ENCODE results near the gene WDR44. TPM values are rescaled to one million over a fixed set of nuclear protein-coding genes. Genes with fewer than 3 reads are reported as not detected.
A peak's percentile ranks its signal among the peaks of the same experiment; 100 is the strongest.
"Not testable (repeated sequence)": the region's sequence is repeated elsewhere in the genome, so short reads cannot be mapped to it uniquely, and the experiment has no call there.

The WDR44 gene
- 13.2 and 14.1 TPM in 2 replicates for total RNA-seq (2022)
- percentile 72 among the genes with signal in this experiment for Bru-seq, nascent RNA
- percentile 73 among the genes with signal in this experiment for BruChase-seq, experiment 1, labeled RNA remaining after a 6-hour chase
- percentile 79 among the genes with signal in this experiment for BruChase-seq, experiment 2, labeled RNA remaining after a 2-hour chase
- long read RNA-seq, full-length matches to known transcripts = 25 of 41 reads
- long read RNA-seq, partial matches to known transcripts = 7 of 41 reads
- long read RNA-seq, other reads (novel, unspliced or antisense) = 9 of 41 reads

- no TSS peak for BruUV-seq (replicated peaks)
- intact Hi-C loops (cut with micrococcal nuclease) = loop anchor here (10.0 kb wide), 1 partner anchor 89 kb away; no protein-coding TSS in a partner anchor
- Mint-ChIP-seq H3K36me3 (ENCODE audit: insufficient read depth, unreplicated experiment) (no peaks in the 10 kb centered on the region), H3K27me3 (ENCODE audit: insufficient read depth, unreplicated experiment) (no peaks in the 10 kb centered on the region), H3K9me3 (ENCODE audit: unreplicated experiment) (no peaks in the 10 kb centered on the region), H3K27ac (ENCODE audit: low read depth, unreplicated experiment) (peak within 1 kb of the TSS; percentile 98), H3K4me3 (ENCODE audit: unreplicated experiment) (peak within 1 kb of the TSS; percentile 98), H3K4me1 (ENCODE audit: insufficient read depth, unreplicated experiment) (peaks cover 11% of the 10 kb centered on the region)
- TF ChIP-seq, protein P1, sequence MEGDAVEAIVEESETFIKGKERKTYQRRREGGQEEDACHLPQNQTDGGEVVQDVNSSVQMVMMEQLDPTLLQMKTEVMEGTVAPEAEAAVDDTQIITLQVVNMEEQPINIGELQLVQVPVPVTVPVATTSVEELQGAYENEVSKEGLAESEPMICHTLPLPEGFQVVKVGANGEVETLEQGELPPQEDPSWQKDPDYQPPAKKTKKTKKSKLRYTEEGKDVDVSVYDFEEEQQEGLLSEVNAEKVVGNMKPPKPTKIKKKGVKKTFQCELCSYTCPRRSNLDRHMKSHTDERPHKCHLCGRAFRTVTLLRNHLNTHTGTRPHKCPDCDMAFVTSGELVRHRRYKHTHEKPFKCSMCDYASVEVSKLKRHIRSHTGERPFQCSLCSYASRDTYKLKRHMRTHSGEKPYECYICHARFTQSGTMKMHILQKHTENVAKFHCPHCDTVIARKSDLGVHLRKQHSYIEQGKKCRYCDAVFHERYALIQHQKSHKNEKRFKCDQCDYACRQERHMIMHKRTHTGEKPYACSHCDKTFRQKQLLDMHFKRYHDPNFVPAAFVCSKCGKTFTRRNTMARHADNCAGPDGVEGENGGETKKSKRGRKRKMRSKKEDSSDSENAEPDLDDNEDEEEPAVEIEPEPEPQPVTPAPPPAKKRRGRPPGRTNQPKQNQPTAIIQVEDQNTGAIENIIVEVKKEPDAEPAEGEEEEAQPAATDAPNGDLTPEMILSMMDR (IDR thresholded peaks at IDR 0.05; ENCODE audit: unreplicated experiment) = no peak
- CTCF ChIA-PET = interaction anchor here (0.6 kb wide), 1 partner anchor 15 kb away, joined by 6 read pairs; no protein-coding TSS in a partner anchor
- DNase-seq (ENCODE audit: unreplicated experiment) = peak; percentile 95
- POLR2A ChIA-PET = interaction anchor here (0.7 to 8.2 kb wide), 6 partner anchors 14 to 397 kb away, joined by 3 to 97 read pairs (median 4); no protein-coding TSS in a partner anchor
These were observed at the start of gene WDR44 for GRCh38 chrX:118345464-118346257. Gene WDR44 (plus strand): TSS chrX:118346106. CDS start chrX:118346504, 398 bp downstream.

- CTCF ChIA-PET; BruUV-seq (replicated peaks); H3K4me3 Mint-ChIP-seq (ENCODE audit: unreplicated experiment); H3K4me1 Mint-ChIP-seq (ENCODE audit: insufficient read depth, unreplicated experiment); H3K36me3 Mint-ChIP-seq (ENCODE audit: insufficient read depth, unreplicated experiment); DNase-seq (ENCODE audit: unreplicated experiment); intact Hi-C loops (cut with micrococcal nuclease); H3K27me3 Mint-ChIP-seq (ENCODE audit: insufficient read depth, unreplicated experiment); POLR2A ChIA-PET; H3K27ac Mint-ChIP-seq (ENCODE audit: low read depth, unreplicated experiment): not testable (repeated sequence)
- H3K9me3 Mint-ChIP-seq (ENCODE audit: unreplicated experiment) = peaks cover 12% of the 10 kb centered on the region
These were observed 40.1 kb upstream of the WDR44 start for GRCh38 chrX:118305827-118306226.

GRCh38 chrX:118315529-118315928 lies 30.4 kb upstream of the WDR44 start:
- DNase-seq (ENCODE audit: unreplicated experiment) = peak; percentile 5
- ChIA-PET CTCF (interaction anchor here (1.2 kb wide), 1 partner anchor 9 kb away, joined by 3 read pairs; no protein-coding TSS in a partner anchor), POLR2A (no interaction called here)
- H3K4me3 Mint-ChIP-seq (ENCODE audit: unreplicated experiment) = no peak overlapping the region
- intact Hi-C loops (cut with micrococcal nuclease) = no loop called here
- no peak overlapping the region for H3K27ac Mint-ChIP-seq (ENCODE audit: low read depth, unreplicated experiment)
- no peaks in the 10 kb centered on the region for H3K9me3 Mint-ChIP-seq (ENCODE audit: unreplicated experiment)
- no peaks in the 10 kb centered on the region for H3K36me3 Mint-ChIP-seq (ENCODE audit: insufficient read depth, unreplicated experiment)
- BruUV-seq (replicated peaks) = no TSS peak
- H3K27me3 Mint-ChIP-seq (ENCODE audit: insufficient read depth, unreplicated experiment) = peaks cover 10% of the 10 kb centered on the region
- TF ChIP-seq, protein P1 (IDR thresholded peaks at IDR 0.05; ENCODE audit: unreplicated experiment) = no peak
- no peaks in the 10 kb centered on the region for H3K4me1 Mint-ChIP-seq (ENCODE audit: insufficient read depth, unreplicated experiment)

GRCh38 chrX:118324588-118324987 lies 21.3 kb upstream of the WDR44 start:
- Mint-ChIP-seq H3K4me3 (ENCODE audit: unreplicated experiment) (no peak overlapping the region), H3K9me3 (ENCODE audit: unreplicated experiment) (no peaks in the 10 kb centered on the region), H3K27me3 (ENCODE audit: insufficient read depth, unreplicated experiment) (peaks cover 32% of the 10 kb centered on the region), H3K27ac (ENCODE audit: low read depth, unreplicated experiment) (no peak overlapping the region), H3K36me3 (ENCODE audit: insufficient read depth, unreplicated experiment) (no peaks in the 10 kb centered on the region), H3K4me1 (ENCODE audit: insufficient read depth, unreplicated experiment) (no peaks in the 10 kb centered on the region)
- POLR2A ChIA-PET = no interaction called here
- CTCF ChIA-PET = interaction anchor here (0.7 to 3.6 kb wide), 9 partner anchors 13 to 1687 kb away, joined by 3 to 32 read pairs (median 3); no protein-coding TSS in a partner anchor
- no peak for DNase-seq (ENCODE audit: unreplicated experiment)
- intact Hi-C loops (cut with micrococcal nuclease) = no loop called here
- TF ChIP-seq, protein P1 (IDR thresholded peaks at IDR 0.05; ENCODE audit: unreplicated experiment) = no peak
- no TSS peak for BruUV-seq (replicated peaks)

Measured in MCF 10A (cell line).